ENCODE data around the gene L3MBTL4. TPM values are rescaled to one million over a fixed set of nuclear protein-coding genes. Genes with fewer than 3 reads are reported as not detected.

Gene L3MBTL4
- total RNA-seq, 1 donor from 2014 or later = 17.5 TPM

DNA sequence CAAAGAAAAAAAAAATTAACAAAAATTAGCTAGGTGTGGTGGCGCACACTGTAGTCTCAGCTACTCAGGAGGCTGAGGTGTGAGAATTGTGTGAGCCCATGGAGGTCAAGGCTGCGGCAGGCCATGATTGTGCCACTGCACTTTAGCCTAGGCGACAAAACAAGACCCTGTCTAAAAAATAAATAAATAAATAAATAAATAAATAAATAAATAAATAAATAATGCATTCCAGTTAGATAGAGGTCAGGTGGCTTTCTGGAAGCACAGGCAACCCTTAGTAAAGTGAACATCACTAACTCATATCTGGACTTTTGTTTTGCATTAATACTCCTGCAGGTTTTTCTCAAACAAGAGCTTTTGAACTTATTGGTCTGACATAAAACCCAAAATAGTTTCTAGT is 206.8 kb downstream of the L3MBTL4 start:
- Mint-ChIP-seq H3K4me3 (no peak overlapping the region), H3K9me3 (no peaks in the 10 kb centered on the region), H3K27ac (no peak overlapping the region), H3K4me1 (no peaks in the 10 kb centered on the region), H3K36me3 (no peaks in the 10 kb centered on the region), H3K27me3 (ENCODE audit: low read depth) (no peaks in the 10 kb centered on the region)
- TF ChIP-seq CTCF (IDR thresholded peaks at IDR 0.05; ENCODE audit: unreplicated experiment) = no peak
- no peak for DNase-seq (ENCODE audit: low spot score in 2 of 2, unreplicated experiment in 2 of 2)

- H3K4me3 Mint-ChIP-seq = no peak overlapping the region
- no peak for DNase-seq (ENCODE audit: low spot score in 2 of 2, unreplicated experiment in 2 of 2)
- no peak overlapping the region for H3K27ac Mint-ChIP-seq
- H3K36me3 Mint-ChIP-seq = no peaks in the 10 kb centered on the region
- no peaks in the 10 kb centered on the region for H3K27me3 Mint-ChIP-seq (ENCODE audit: low read depth)
- H3K9me3 Mint-ChIP-seq = no peaks in the 10 kb centered on the region
- H3K4me1 Mint-ChIP-seq = no peaks in the 10 kb centered on the region
- TF ChIP-seq CTCF (IDR thresholded peaks at IDR 0.05; ENCODE audit: unreplicated experiment) = no peak
Observed at GRCh38 chr18:6207116-6207515, 207.6 kb downstream of the L3MBTL4 start.

DNA sequence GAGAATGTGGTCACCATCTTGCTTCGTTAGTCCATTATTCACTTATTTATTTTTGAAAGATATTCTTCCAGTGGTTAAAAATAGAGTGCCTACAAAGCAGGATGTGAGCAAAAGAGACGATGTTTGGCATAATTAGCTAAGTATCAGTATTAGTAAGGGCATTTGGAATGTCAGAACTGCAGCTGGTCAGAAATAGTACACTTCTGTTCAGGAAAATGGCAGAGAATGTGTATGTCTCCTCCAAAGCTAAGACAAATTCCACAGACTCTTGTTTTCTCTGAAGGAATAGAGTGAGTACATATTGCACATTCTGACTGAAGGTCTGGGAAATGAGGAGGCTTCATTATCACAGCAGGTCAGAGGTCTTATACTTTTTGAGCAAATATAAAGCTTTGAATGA is 209.0 kb downstream of the L3MBTL4 start:
- Mint-ChIP-seq H3K27me3 (ENCODE audit: low read depth) (no peaks in the 10 kb centered on the region), H3K36me3 (no peaks in the 10 kb centered on the region), H3K27ac (no peak overlapping the region), H3K4me1 (no peaks in the 10 kb centered on the region), H3K9me3 (no peaks in the 10 kb centered on the region), H3K4me3 (no peak overlapping the region)
- no peak for DNase-seq (ENCODE audit: low spot score in 2 of 2, unreplicated experiment in 2 of 2)
- TF ChIP-seq CTCF (IDR thresholded peaks at IDR 0.05; ENCODE audit: unreplicated experiment) = no peak

GRCh38 chr18:6204476-6204875 is 210.2 kb downstream of the L3MBTL4 start:
- Mint-ChIP-seq H3K36me3 (no peaks in the 10 kb centered on the region), H3K27me3 (ENCODE audit: low read depth) (no peaks in the 10 kb centered on the region), H3K4me3 (no peak overlapping the region), H3K4me1 (peaks cover 4% of the 10 kb centered on the region), H3K27ac (no peak overlapping the region), H3K9me3 (no peaks in the 10 kb centered on the region)
- TF ChIP-seq CTCF (IDR thresholded peaks at IDR 0.05; ENCODE audit: unreplicated experiment) = no peak
- DNase-seq (ENCODE audit: low spot score in 2 of 2, unreplicated experiment in 2 of 2) = no peak

- peaks cover 6% of the 10 kb centered on the region for H3K4me1 Mint-ChIP-seq
- no peaks in the 10 kb centered on the region for H3K9me3 Mint-ChIP-seq
- no peaks in the 10 kb centered on the region for H3K27me3 Mint-ChIP-seq (ENCODE audit: low read depth)
- no peak overlapping the region for H3K27ac Mint-ChIP-seq
- no peak for TF ChIP-seq CTCF (IDR thresholded peaks at IDR 0.05; ENCODE audit: unreplicated experiment)
- DNase-seq (ENCODE audit: low spot score in 2 of 2, unreplicated experiment in 2 of 2) = no peak
- no peaks in the 10 kb centered on the region for H3K36me3 Mint-ChIP-seq
- H3K4me3 Mint-ChIP-seq = no peak overlapping the region
Observed at GRCh38 chr18:6203791-6204190, 210.9 kb downstream of the L3MBTL4 start.

- no peak for DNase-seq (ENCODE audit: low spot score in 2 of 2, unreplicated experiment in 2 of 2)
- TF ChIP-seq CTCF (IDR thresholded peaks at IDR 0.05; ENCODE audit: unreplicated experiment) = no peak
- peaks cover 6% of the 10 kb centered on the region for H3K4me1 Mint-ChIP-seq
- H3K36me3 Mint-ChIP-seq = peaks cover under 1% of the 10 kb centered on the region
- H3K27me3 Mint-ChIP-seq (ENCODE audit: low read depth) = no peaks in the 10 kb centered on the region
- no peaks in the 10 kb centered on the region for H3K9me3 Mint-ChIP-seq
- no peak overlapping the region for H3K4me3 Mint-ChIP-seq
- no peak overlapping the region for H3K27ac Mint-ChIP-seq
Observed at GRCh38 chr18:6202861-6203260, 211.8 kb downstream of the L3MBTL4 start.
